NCI-H345 treated with DMSO at 0.1 percent for 48 hours (cell line): ENCODE results near the gene EEF1A2.
"Not testable (repeated sequence)": the region's sequence is repeated elsewhere in the genome, so short reads cannot be mapped to it uniquely, and the experiment has no call there.

ENCODE experiments used
- DNase-seq: peaks from one replicate; lab custom pipeline; 2025; ENCODE audit not compliant: unreplicated experiment; lab: John Stamatoyannopoulos, UW

Gene EEF1A2

DNA sequence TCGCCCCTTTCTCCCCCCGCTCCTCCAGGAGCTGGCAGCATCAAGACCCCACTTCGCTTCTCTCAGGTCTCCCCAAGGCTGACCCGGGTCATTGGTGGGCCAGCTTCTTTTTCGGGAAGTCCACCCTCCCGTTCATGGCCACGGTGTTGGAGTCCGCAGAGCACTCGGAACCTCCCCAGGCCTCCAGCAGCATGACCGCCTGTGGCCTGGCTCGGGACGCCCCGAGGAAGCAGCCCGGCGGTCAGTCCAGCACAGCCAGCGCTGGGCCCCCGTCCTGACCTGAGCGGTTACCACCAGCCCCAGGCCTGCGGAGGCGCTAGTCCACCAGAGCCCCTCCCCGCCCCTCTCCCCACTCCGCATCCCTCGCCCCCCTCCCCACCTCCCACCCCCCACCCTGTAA lies 22.7 kb upstream of the EEF1A2 start:
- DNase-seq: no peak

DNA sequence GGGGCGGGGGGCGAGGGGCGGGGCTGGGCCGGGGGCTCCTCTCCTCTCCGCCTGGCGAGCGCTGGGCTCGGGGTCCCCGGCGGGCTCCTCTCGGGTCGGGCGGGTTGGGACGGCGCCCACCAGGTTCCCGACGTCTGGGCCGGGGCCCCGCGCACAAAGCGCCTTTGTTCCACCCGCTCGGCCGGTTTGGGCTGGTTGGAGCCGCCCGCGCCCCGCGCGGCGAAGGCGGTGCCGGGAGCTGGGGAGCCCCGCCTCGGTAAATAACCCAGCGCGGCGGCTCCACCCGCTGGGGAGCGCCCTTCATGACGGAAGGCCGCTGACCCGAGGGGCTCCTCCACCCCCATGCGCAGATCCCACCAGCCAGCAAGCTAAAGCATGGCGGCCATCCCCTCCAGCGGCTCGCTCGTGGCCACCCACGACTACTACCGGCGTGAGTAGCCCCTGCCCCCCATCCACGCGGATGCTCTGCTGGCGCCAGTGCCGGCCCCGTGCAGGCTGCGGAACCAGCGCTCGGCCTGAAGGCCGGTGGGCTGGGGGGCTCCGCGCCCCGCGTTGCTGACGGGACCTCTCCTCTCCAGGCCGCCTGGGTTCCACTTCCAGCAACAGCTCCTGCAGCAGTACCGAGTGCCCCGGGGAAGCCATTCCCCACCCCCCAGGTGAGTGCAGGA lies 22.2 kb upstream of the EEF1A2 start:
- peak; percentile 42 for DNase-seq

DNA sequence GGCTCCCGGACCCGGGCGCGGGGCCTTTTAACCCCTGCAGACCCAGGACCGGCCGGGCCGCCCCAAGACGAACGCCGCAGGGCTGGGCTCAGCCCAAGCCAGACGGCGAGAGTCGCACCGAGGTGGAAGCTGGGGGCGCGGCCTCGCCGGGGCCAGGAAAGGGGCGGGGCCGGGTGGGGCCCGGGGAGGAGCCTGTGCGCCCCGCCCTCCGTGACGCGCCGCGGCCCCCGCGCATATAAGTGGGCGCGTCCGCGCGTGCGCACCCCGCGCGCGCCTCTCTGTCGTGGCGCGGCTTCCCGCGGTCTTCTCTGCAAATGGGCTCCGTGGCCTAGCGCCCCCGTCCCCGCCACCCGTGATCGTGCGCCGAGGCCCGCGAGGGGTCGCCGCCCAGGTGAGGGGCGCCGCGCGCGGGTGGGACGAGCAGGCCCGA lies 21.6 kb upstream of the EEF1A2 start, which contains the start of gene PPDPF:
PPDPF (plus strand) TSS at position 262 of the 430 bp plus-strand sequence. CDS start 544 bp downstream, outside the sequence.
- DNase-seq: peak; percentile 61

- peak; percentile 51 for DNase-seq
Observed at GRCh38 chr20:63519668-63520503, 21.0 kb upstream of the EEF1A2 start.

DNA sequence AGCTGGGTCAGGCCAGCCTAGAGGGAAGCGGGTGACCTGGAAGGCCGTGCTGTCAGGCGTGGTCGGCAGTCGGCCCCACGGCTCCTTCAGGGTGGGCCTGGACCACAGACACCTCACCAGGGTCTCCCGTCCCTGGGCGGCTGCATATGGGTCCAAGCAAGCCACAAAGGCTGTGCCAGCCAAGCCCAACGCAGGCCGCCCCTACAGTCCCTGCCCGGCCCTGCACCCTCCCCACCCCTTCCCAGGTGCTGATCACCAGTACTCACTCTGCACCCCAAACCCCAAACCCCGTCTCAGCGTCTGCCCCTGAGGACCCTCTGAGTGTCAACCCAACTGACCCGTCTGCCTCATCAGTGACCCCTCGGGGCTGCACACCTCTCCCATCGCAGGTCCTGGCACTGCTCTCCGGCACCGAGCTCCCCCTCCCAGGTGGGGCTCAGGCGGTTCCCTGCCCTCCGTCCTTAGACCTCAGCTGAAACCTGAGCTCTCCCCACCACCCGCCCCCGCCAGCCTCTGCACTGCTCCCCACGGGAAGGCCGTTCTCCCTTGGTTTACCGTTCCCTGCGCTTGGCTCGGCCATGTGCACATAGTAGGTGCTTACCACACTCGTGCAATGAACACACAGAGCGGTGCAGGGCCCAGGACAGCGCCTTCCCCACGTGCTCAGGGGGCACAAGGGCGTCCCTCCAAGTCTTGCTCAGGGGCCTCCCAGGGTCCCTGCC lies 20.2 kb upstream of the EEF1A2 start:
- DNase-seq: no peak

GRCh38 chr20:63518351-63518861 lies 19.5 kb upstream of the EEF1A2 start:
- DNase-seq: no peak

GRCh38 chr20:63517376-63518309 lies 18.8 kb upstream of the EEF1A2 start:
- no peak for DNase-seq

DNA sequence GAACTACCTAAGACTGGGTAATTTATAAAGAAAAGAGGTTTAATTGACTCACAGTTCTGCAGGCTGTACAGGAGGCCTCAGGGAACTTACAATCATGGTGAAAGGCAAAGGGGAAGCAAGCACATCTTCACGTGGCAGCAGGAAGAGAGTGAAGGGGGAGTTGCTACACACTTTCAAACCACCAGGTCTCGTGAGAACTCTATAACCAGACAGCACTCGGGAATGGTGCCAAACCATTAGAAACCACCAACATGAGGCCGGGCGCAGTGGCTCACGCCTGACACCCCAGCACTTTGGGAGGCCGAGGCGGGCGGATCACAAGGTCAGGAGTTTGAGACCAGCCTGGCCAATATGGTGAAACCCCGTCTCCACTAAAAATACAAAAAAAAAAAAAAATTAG lies 15.6 kb upstream of the EEF1A2 start:
- DNase-seq: not testable (repeated sequence)

DNA sequence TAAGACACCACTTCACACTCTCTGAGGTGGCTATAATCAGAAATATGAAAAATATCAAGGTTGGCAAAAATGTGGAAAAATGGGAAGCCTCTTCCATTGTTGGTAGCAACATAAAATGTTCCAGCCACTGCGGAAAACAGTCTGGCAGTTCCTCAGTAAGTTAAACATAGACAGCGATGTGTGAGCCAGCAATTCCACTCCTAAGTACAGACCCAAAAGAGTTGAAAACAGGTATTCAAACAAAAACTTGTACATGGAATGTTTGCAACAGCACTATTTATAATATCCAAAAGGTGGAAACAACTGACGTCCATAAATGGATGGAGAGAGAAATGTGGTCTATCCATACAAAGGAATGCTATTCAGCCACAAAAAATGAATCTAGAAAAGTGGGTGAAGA lies 14.3 kb upstream of the EEF1A2 start:
- DNase-seq: no peak

DNA sequence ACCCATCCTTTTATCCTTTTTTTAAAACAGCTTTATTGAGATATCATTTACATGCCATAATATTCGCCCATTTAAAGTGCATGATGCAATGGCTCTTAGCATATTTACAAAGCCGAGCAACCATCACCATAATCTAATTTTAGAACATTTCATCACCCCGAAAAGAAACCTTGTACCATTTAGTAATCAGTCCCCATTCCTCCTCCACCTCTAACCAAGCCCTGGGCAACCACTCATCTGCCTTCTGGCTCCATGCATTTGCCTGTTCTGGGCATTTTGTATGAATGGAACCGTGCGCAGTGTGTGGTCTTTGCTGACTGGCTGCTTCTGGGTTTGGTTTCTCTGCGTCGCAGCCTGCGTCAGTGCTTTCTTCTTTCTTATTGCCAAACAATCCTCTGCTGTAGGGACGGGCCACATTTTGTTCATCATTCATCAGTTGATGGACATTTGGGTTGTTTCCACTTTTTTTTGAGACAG lies 10.2 kb upstream of the EEF1A2 start:
- DNase-seq: no peak

- peak; percentile 26 for DNase-seq
Observed at GRCh38 chr20:63508072-63508768, 9.3 kb upstream of the EEF1A2 start.

- DNase-seq: no peak
Observed at GRCh38 chr20:63507083-63507743, 8.3 kb upstream of the EEF1A2 start.

DNA sequence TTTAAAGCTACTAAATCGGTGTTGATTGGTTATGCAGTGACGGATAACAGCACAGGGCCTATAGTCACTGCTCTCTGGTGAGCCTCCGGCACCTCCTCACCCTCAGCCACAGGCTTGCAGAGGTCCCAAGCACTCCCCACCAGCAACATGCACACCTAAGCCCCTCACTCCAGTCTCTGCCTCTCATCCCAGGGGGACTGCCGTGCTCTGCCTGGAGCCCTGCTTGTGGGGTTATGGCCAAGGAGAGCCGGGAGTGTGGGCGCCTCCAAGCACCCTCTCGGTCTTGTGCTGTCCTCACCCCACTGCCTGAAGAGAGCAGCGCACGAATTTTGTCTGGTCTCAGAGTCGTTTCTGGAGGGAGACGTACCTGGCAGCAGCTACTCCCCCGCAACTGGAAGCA lies 6.8 kb upstream of the EEF1A2 start:
- no peak for DNase-seq

GRCh38 chr20:63505281-63505680 lies 6.4 kb upstream of the EEF1A2 start:
- no peak for DNase-seq

DNA sequence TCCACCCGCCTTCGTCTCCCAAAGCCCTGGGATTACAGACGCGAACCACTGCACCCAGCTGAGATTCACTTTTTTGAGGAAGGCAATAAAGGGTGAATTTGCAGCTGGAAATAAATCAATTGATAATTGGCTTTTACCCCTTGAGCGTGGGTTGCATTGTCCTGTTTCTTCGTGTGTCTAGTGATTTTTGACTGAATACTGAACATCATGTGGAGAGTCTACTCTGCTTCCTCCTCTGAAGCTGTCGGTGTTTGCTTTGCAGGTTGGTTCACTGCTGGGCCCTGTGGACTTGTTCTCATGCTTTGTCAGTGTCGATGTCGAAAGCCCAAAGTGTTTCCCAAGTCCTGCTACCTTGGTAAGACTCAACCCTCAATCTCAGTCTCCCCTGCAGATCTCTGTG lies 5.8 kb upstream of the EEF1A2 start:
- no peak for DNase-seq

- DNase-seq: no peak
Observed at GRCh38 chr20:63503524-63503923, 4.6 kb upstream of the EEF1A2 start.

- DNase-seq: peak; percentile 78
Observed at GRCh38 chr20:63502671-63503172, 3.8 kb upstream of the EEF1A2 start.

- DNase-seq: peak; percentile 84
Observed at GRCh38 chr20:63501818-63502670, 3.2 kb upstream of the EEF1A2 start.
